Measurements from ENCODE around the gene HARS2. TPM values are rescaled to one million over a fixed set of nuclear protein-coding genes. Genes with fewer than 3 reads are reported as not detected.

Gene HARS2
- total RNA-seq, 1 experiment from 2014 or later: 20.5 TPM

- no peak for DNase-seq
- H3K27ac Mint-ChIP-seq: peak overlapping the region in 1 of 3 experiments; percentile 49; a peak in 1 of 7 replicates
These were observed 17.0 kb upstream of the HARS2 start for GRCh38 chr5:140674211-140674610.

More at GRCh38 chr5:140674211-140674610, 17.0 kb upstream of the HARS2 start:
- Histone ChIP-seq H4K5ac (ENCODE audit: insufficient read length, low read depth, low read length) (no peak overlapping the region), H2BK15ac (ENCODE audit: low read depth, low read length) (no peak overlapping the region), H2BK20ac (ENCODE audit: low read depth, low read length, poor library complexity, severe bottlenecking) (no peak overlapping the region), H3T11ph (ENCODE audit: low read length) (no peak overlapping the region), H3K9ac (ENCODE audit: extremely low read depth, insufficient read length, low read length) (no peak overlapping the region), H2AFZ (ENCODE audit: low read length) (no peak overlapping the region), H3K27me3 (ENCODE audit: insufficient read depth, low read length) (no peaks in the 10 kb centered on the region), H3K18ac (ENCODE audit: insufficient read length, low read depth, low read length) (no peak overlapping the region), H3K14ac (ENCODE audit: insufficient read depth, low read length) (no peak overlapping the region), H3K56ac (ENCODE audit: insufficient read length, low read depth, low read length) (no peak overlapping the region), H3K79me2 (ENCODE audit: insufficient read depth, low read length) (no peaks in the 10 kb centered on the region), H3K4me2 (ENCODE audit: insufficient read depth, insufficient read length, low read length) (no peak overlapping the region), H2BK120ac (ENCODE audit: low read depth, low read length, poor library complexity, severe bottlenecking) (no peak overlapping the region), H3K4ac (ENCODE audit: low read depth, low read length) (no peak overlapping the region), H4K8ac (replicated peaks; ENCODE audit: insufficient read length, low read depth, low read length) (no peak overlapping the region), H3K27ac (ENCODE audit: insufficient read length, low read depth, low read length) (no peak overlapping the region), H3K9me3 (ENCODE audit: control insufficient read depth, low read depth, low read length) (no peaks in the 10 kb centered on the region), H2BK12ac (ENCODE audit: insufficient read length, low read depth, low read length) (no peak overlapping the region), H4K91ac (ENCODE audit: insufficient read length, low read depth, low read length) (no peak overlapping the region), H2BK5ac (ENCODE audit: insufficient read length, low read length) (no peak overlapping the region), H3K4me1 (ENCODE audit: insufficient read depth, low read length) (no peaks in the 10 kb centered on the region), H3K23ac (ENCODE audit: insufficient read length, low read depth, low read length) (no peak overlapping the region), H4K20me1 (ENCODE audit: control insufficient read depth, insufficient read depth, insufficient read length) (no peaks in the 10 kb centered on the region), H3K23me2 (ENCODE audit: insufficient read length, low read depth, low read length, poor library complexity, severe bottlenecking) (no peaks in the 10 kb centered on the region), H3K79me1 (ENCODE audit: insufficient read depth, low read depth, low read length, poor library complexity, severe bottlenecking) (no peaks in the 10 kb centered on the region), H2AK5ac (ENCODE audit: insufficient read length, low read length) (no peak overlapping the region)
- WGBS (ENCODE audit: extremely low coverage, insufficient read length, low lambda C conversion rate): no CpG with 5 or more reads among the region's 2 CpGs
- Mint-ChIP-seq H3K9me3 (no peaks in the 10 kb centered on the region), H3K4me3 (peak overlapping the region in 1 of 2 experiments; percentile 31; a peak in 1 of 5 replicates), H3K36me3 (ENCODE audit: insufficient read depth in 1 of 3, low read depth in 3 of 3) (peaks cover 15 to 80% (median 40%) of the 10 kb centered on the region in 3 experiments), H3K4me1 (peaks cover 0 to 6% of the 10 kb centered on the region in 2 experiments; a peak in 1 of 4 replicates), H3K27me3 (ENCODE audit: low read depth) (no peaks in the 10 kb centered on the region)
- TF ChIP-seq CTCF (conservative IDR thresholded peaks at IDR 0.05): no peak

All from H9 (cell line).